Raji (cell line): ENCODE results near the gene IZUMO2.

Experiments
- POLR2A ChIP-seq: IDR thresholded peaks from 2 replicates; pipeline ENCODE4 v1.6.1; 2011; ENCODE audit warnings: low read depth, low read length, control low read depth; ENCODE audit not compliant: insufficient read depth

Gene IZUMO2

DNA sequence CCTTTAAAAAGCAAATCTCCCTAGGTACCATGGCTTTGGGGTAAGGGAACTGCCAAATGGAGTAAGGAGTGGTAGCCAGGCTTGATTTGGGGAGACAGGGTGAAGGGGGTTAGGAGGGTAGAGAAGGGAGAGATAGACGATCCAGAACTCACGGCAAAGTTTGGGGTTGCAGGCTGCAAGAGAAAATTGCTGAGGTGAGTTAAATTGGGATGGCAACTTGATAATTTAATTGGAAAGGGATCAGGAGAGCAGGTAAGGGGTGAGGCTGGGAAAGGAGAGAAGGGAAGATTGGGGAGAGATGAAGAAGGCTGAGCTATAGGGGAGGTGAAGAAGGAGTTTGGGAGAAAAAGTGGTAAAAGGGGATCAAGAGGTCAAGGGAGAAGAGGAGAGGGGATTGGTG is 4.0 kb downstream of the IZUMO2 start:
- TF ChIP-seq POLR2A, result no peak

DNA sequence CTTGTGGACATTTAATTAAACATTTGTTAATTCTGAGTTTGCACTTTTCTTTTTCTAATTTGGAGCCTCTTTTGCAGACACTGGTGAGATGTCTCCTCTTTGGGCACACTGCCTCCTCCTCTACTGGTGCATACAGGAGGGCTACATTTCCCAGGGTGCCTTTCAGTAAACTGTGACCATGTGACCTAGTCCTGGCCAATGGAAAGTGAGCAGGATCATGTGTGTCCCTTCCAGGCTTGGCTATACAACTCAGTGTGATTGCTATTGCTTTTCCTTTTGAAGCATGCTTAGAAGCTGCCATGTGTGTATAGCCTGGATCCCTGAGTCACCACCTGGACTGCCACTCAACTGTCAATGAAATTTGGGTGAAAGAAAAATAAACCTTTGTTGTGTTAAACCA is 4.5 kb downstream of the IZUMO2 start:
- TF ChIP-seq POLR2A, result no peak

DNA sequence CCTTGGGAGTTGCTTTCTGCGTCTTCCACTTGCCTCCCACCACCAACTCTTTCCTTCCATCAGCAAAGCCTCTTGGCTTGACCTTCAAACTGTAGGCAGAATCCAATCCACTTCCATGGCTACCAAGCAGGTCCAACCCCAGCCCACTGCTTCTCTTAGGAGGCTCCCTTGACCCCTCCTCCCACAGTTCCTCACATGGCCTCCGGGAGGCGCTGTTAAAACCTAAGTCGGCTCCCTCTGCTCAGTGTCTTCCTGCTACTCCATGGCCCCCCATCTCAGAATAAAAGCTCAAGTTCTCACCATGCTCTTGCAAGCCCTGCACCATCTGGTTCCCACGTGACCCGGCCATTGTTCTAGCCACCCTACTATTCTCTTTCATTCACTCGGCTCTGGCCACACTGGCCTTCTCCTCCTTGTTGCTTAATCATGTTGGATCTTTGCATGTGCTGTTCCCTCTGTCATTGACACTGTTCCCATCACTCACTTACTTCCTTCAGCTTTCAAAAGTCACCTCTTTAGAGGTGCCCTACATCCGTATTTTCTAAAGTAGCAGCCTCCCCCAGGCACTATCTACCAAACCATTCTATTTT is 7.5 kb downstream of the IZUMO2 start:
- no peak for TF ChIP-seq POLR2A

DNA sequence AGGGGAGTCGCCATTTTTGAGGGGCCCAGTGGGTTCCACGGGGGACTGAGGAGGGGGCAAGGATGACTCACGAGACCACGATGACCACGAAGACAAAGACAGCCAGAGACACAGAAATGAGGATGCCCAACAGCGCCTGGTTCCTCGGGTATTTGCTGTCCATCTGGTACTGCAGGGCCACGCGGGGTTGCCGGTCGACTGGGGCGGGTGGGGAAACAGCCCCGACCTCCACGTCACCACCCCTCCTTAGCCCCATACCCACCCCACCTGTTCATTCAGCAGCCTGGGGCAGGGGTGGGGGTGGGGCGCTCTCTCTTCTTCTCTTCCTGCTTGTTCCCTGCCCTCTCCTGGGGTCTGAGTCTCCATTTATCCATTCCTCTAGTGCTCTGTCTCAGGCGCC is 8.6 kb downstream of the IZUMO2 start:
- TF ChIP-seq POLR2A, result no peak

DNA sequence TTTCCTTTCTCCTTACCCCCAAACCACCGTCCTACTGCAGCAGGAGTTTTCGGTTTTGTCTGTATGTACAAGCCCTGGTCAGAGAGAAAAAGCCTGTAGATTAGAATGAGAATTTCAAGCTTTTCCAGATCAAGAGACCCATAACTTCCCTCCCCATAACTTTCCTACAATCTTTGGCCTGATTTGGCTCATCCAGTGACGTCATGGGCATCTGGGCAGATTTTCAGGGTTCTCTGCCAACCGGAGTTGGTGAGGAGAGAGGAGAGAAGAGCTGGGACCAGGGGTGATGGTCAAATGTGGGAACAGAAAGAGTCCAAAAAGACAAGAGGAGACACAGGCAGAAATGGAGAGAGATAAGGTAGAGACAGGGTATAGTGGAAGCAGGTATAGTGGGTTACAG is 10.5 kb downstream of the IZUMO2 start:
- TF ChIP-seq POLR2A, result no peak

DNA sequence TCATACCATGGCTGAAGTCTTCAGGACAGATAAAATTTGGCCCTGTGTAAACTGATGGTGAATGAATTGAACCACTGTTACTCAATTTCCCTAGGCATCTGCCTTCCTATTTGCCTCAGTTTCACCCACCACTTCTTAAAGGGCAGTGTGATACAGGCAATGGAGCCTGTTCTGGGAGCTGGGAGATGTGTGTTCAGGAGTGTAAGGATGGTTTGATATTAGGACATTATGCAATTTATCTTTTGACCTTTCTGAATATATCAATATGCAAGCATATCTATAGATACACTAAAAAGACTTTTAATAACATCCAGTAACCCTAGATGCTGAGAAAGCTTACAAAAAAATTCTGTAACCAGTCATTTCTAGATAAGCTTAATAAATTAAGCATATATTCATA is 14.6 kb downstream of the IZUMO2 start:
- no peak for TF ChIP-seq POLR2A

DNA sequence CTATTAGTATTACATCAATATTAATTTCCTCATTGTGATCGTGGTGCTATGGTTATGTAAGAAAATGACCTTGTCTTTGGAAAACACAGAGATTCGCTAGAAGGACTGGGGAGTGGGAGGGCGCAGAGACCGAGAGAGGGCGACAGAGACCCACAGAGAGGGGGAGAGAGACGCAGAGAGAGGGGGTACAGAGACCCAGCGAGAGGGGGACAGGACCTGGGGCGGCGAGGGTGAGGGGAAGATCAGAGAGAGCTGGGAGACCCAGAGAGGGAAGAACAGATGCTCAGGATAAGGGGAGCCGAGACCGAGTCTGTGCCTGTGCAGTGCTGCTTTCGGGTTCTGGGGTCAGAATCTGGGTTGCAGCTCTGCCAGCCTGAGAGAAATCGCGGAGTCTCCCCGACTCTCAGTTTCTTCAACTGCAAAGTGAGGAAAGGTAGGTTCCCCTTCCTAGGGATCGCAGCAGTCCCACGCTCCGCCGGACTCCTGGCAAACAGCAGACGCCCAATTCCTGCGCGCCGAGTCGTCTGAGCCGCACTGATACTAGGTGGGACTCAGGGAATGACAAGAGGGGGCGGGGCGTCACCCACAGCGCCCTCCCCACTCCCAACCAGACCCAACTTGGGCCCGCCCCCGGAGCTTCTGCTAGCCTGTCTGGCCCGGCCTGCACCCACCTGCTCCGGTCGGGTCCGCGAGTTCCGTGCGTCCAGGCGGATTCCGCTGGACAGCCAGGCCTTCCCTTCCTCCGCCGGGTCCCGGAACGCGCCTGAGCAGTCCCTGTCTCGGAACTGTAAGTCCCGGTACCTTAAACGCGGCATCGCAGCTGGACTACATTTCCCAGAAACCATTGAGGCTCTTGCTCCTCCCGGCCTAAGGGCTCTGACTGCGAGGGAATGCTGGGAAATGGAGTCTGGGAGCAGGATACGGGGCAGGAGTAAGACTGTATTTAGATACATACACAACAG is 15.3 kb downstream of the IZUMO2 start:
- no peak for TF ChIP-seq POLR2A
